ENCODE results near the gene TSPAN8. TPM values are rescaled to one million over a fixed set of nuclear protein-coding genes. Genes with fewer than 3 reads are reported as not detected.

TSPAN8 gene
- total and polyA plus RNA-seq, 2 experiments from 2014 or later = not detected

DNA sequence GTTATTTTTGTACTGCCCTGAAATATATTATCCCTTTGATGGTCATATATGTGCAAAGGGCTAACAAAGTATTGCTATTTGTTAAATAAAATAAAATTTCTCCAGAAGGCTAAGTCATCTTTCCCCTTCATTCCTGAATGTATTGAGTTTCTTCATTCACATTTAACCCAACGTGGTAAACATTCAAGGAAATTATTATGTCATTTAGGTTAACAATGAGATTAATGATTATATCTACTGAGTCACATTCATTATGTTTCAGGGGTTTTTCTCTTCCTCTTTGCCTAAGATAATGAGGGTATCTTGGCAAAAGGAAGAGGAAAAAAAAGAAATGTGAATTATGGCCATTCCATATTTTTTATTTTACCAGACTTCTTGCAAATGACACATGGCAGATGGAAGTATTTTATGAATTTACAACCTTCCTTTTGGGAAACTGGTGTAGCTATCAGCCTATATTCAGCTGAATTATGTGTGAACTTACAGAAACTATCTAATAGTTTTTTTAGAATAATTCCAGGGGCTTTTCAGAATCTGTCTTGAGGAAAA lies 27.2 kb downstream of the TSPAN8 start:
- Mint-ChIP-seq H3K4me1 (peaks cover 10% of the 10 kb centered on the region), H3K9me3 (no peaks in the 10 kb centered on the region), H3K4me3 (no peak overlapping the region), H3K36me3 (ENCODE audit: low read depth) (no peaks in the 10 kb centered on the region), H3K27ac (no peak overlapping the region), H3K27me3 (ENCODE audit: insufficient read depth, low read depth, poor library complexity) (no peaks in the 10 kb centered on the region)
- Histone ChIP-seq H3K4me3 (no peak overlapping the region), H3K79me2 (replicated peaks; ENCODE audit: insufficient read depth) (no peaks in the 10 kb centered on the region), H3K4me1 (ENCODE audit: insufficient read depth) (no peaks in the 10 kb centered on the region; the same call in 1 of the 2 replicates), H3F3A (replicated peaks; ENCODE audit: low read depth) (no peaks in the 10 kb centered on the region), H3K27me3 (ENCODE audit: insufficient read depth) (no peaks in the 10 kb centered on the region), H4K20me1 (replicated peaks; ENCODE audit: insufficient read depth) (no peaks in the 10 kb centered on the region), H2AFZ (no peak overlapping the region), H3K4me2 (no peak overlapping the region), H3K9me2 (ENCODE audit: insufficient read depth) (no peaks in the 10 kb centered on the region), H3K27ac (ENCODE audit: low read depth) (no peak overlapping the region), H3K36me3 (ENCODE audit: insufficient read depth) (no peaks in the 10 kb centered on the region)
- DNase-seq (ENCODE audit: low spot score) = no peak
- no peak for ATAC-seq
- TF ChIP-seq STAT1 (IDR thresholded peaks at IDR 0.05; ENCODE audit: unreplicated experiment) (no peak), CREB1 (CRISPR knock-in tag; IDR thresholded peaks at IDR 0.05; ENCODE audit: low read depth) (no peak), JUNB (IDR thresholded peaks at IDR 0.05; ENCODE audit: unreplicated experiment) (no peak), EZH2phosphoT487 (IDR thresholded peaks at IDR 0.05; ENCODE audit: unreplicated experiment) (no peak), POLR2AphosphoS5 (IDR thresholded peaks at IDR 0.05; ENCODE audit: low read depth) (no peak), ZNF331 (CRISPR knock-in tag; IDR thresholded peaks at IDR 0.05; ENCODE audit: low read depth) (no peak), ZNF114 (CRISPR knock-in tag; IDR thresholded peaks at IDR 0.05) (no peak), NANOG (IDR thresholded peaks at IDR 0.05; ENCODE audit: borderline replicate concordance) (no peak), EZH2 (IDR thresholded peaks at IDR 0.05; ENCODE audit: low read depth, unreplicated experiment) (no peak)
- TF ChIP-seq, protein P1, sequence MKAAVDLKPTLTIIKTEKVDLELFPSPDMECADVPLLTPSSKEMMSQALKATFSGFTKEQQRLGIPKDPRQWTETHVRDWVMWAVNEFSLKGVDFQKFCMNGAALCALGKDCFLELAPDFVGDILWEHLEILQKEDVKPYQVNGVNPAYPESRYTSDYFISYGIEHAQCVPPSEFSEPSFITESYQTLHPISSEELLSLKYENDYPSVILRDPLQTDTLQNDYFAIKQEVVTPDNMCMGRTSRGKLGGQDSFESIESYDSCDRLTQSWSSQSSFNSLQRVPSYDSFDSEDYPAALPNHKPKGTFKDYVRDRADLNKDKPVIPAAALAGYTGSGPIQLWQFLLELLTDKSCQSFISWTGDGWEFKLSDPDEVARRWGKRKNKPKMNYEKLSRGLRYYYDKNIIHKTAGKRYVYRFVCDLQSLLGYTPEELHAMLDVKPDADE (IDR thresholded peaks at IDR 0.05) = no peak
- TF ChIP-seq, protein P2, sequence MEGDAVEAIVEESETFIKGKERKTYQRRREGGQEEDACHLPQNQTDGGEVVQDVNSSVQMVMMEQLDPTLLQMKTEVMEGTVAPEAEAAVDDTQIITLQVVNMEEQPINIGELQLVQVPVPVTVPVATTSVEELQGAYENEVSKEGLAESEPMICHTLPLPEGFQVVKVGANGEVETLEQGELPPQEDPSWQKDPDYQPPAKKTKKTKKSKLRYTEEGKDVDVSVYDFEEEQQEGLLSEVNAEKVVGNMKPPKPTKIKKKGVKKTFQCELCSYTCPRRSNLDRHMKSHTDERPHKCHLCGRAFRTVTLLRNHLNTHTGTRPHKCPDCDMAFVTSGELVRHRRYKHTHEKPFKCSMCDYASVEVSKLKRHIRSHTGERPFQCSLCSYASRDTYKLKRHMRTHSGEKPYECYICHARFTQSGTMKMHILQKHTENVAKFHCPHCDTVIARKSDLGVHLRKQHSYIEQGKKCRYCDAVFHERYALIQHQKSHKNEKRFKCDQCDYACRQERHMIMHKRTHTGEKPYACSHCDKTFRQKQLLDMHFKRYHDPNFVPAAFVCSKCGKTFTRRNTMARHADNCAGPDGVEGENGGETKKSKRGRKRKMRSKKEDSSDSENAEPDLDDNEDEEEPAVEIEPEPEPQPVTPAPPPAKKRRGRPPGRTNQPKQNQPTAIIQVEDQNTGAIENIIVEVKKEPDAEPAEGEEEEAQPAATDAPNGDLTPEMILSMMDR (conservative IDR thresholded peaks at IDR 0.05; ENCODE audit: low read depth in 2 of 2) = no peak
- TF ChIP-seq, protein P3, sequence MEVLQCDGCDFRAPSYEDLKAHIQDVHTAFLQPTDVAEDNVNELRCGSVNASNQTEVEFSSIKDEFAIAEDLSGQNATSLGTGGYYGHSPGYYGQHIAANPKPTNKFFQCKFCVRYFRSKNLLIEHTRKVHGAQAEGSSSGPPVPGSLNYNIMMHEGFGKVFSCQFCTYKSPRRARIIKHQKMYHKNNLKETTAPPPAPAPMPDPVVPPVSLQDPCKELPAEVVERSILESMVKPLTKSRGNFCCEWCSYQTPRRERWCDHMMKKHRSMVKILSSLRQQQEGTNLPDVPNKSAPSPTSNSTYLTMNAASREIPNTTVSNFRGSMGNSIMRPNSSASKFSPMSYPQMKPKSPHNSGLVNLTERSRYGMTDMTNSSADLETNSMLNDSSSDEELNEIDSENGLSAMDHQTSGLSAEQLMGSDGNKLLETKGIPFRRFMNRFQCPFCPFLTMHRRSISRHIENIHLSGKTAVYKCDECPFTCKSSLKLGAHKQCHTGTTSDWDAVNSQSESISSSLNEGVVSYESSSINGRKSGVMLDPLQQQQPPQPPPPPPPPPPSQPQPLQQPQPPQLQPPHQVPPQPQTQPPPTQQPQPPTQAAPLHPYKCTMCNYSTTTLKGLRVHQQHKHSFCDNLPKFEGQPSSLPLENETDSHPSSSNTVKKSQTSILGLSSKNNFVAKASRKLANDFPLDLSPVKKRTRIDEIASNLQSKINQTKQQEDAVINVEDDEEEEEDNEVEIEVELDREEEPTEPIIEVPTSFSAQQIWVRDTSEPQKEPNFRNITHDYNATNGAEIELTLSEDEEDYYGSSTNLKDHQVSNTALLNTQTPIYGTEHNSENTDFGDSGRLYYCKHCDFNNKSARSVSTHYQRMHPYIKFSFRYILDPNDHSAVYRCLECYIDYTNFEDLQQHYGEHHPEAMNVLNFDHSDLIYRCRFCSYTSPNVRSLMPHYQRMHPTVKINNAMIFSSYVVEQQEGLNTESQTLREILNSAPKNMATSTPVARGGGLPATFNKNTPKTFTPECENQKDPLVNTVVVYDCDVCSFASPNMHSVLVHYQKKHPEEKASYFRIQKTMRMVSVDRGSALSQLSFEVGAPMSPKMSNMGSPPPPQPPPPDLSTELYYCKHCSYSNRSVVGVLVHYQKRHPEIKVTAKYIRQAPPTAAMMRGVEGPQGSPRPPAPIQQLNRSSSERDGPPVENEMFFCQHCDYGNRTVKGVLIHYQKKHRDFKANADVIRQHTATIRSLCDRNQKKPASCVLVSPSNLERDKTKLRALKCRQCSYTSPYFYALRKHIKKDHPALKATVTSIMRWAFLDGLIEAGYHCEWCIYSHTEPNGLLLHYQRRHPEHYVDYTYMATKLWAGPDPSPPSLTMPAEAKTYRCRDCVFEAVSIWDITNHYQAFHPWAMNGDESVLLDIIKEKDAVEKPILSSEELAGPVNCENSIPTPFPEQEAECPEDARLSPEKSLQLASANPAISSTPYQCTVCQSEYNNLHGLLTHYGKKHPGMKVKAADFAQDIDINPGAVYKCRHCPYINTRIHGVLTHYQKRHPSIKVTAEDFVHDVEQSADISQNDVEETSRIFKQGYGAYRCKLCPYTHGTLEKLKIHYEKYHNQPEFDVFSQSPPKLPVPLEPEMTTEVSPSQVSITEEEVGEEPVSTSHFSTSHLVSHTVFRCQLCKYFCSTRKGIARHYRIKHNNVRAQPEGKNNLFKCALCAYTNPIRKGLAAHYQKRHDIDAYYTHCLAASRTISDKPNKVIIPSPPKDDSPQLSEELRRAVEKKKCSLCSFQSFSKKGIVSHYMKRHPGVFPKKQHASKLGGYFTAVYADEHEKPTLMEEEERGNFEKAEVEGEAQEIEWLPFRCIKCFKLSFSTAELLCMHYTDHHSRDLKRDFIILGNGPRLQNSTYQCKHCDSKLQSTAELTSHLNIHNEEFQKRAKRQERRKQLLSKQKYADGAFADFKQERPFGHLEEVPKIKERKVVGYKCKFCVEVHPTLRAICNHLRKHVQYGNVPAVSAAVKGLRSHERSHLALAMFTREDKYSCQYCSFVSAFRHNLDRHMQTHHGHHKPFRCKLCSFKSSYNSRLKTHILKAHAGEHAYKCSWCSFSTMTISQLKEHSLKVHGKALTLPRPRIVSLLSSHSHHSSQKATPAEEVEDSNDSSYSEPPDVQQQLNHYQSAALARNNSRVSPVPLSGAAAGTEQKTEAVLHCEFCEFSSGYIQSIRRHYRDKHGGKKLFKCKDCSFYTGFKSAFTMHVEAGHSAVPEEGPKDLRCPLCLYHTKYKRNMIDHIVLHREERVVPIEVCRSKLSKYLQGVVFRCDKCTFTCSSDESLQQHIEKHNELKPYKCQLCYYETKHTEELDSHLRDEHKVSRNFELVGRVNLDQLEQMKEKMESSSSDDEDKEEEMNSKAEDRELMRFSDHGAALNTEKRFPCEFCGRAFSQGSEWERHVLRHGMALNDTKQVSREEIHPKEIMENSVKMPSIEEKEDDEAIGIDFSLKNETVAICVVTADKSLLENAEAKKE (CRISPR knock-in tag; IDR thresholded peaks at IDR 0.05) = no peak
- TF ChIP-seq, protein P4, sequence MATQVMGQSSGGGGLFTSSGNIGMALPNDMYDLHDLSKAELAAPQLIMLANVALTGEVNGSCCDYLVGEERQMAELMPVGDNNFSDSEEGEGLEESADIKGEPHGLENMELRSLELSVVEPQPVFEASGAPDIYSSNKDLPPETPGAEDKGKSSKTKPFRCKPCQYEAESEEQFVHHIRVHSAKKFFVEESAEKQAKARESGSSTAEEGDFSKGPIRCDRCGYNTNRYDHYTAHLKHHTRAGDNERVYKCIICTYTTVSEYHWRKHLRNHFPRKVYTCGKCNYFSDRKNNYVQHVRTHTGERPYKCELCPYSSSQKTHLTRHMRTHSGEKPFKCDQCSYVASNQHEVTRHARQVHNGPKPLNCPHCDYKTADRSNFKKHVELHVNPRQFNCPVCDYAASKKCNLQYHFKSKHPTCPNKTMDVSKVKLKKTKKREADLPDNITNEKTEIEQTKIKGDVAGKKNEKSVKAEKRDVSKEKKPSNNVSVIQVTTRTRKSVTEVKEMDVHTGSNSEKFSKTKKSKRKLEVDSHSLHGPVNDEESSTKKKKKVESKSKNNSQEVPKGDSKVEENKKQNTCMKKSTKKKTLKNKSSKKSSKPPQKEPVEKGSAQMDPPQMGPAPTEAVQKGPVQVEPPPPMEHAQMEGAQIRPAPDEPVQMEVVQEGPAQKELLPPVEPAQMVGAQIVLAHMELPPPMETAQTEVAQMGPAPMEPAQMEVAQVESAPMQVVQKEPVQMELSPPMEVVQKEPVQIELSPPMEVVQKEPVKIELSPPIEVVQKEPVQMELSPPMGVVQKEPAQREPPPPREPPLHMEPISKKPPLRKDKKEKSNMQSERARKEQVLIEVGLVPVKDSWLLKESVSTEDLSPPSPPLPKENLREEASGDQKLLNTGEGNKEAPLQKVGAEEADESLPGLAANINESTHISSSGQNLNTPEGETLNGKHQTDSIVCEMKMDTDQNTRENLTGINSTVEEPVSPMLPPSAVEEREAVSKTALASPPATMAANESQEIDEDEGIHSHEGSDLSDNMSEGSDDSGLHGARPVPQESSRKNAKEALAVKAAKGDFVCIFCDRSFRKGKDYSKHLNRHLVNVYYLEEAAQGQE (IDR thresholded peaks at IDR 0.05; ENCODE audit: unreplicated experiment) = no peak

Measured in GM23338 (cell line).